Measurements from ENCODE around the gene TIMM22. TPM values are rescaled to one million over a fixed set of nuclear protein-coding genes. Genes with fewer than 3 reads are reported as not detected.
A peak's percentile ranks its signal among the peaks of the same experiment; 100 is the strongest.

The TIMM22 gene
- total and polyA plus RNA-seq, 2 of the 4 experiments (the other 2 are of a cell fraction) = 12.7 to 12.9 TPM

DNA sequence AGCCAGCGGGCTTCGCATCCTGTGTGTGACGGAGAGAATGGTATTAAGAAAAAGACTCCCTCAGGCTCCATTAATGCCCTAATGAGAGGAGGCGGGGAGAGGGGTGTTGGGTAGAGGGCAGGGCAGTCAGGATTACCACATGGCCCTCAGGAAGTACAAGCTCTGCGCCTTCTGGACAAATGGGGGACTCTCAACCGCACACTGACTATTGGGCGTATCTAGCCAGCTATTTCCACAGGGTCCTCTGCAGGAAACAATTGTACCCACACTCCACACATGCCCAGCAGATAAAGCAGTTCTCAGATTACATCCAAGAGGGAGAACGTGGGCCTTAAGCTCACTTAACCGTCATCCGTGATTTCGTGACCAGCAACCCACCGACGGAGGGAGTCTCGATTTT is 32.1 kb upstream of the TIMM22 start:
- Histone ChIP-seq H3K36me3 (ENCODE audit: control insufficient read depth, insufficient read depth, low read length) (peaks cover 10% of the 10 kb centered on the region; the same call in 1 of the 2 replicates), H3K4me3 (ENCODE audit: insufficient read depth, low read depth, low read length) (no peak overlapping the region), H3K4me2 (ENCODE audit: low read depth, low read length) (peak overlapping the region; percentile 48), H2AK9ac (replicated peaks; ENCODE audit: low read depth, low read length, poor library complexity) (no peak overlapping the region), H3K56ac (ENCODE audit: extremely low read depth, insufficient read depth, low read length) (no peak overlapping the region; the same call in 1 of the 2 replicates), H4K20me1 (ENCODE audit: insufficient read depth, low read length) (peaks cover 89% of the 10 kb centered on the region), H3K14ac (replicated peaks; ENCODE audit: low read depth, low read length) (peak overlapping the region; percentile 8), H3K4me1 (ENCODE audit: control insufficient read depth, insufficient read depth, low read length) (peaks cover 21% of the 10 kb centered on the region), H4K8ac (ENCODE audit: low read depth in 2 of 2, low read length in 2 of 2) (peak overlapping the region in 1 of 2 experiments; percentile 48; a peak in 1 of 4 replicates), H4K91ac (ENCODE audit: insufficient read depth, low read depth, low read length) (no peak overlapping the region), H2AK5ac (ENCODE audit: low read depth, low read length) (peak overlapping the region; percentile 54), H2BK120ac (ENCODE audit: low read depth, low read length) (0 out of 2 replicates have a peak overlapping the region, but pooled peaks have one; percentile 2), H3K9me3 (ENCODE audit: control insufficient read depth, insufficient read depth, low read length) (no peaks in the 10 kb centered on the region), H3K18ac (ENCODE audit: low read depth, low read length) (no peak overlapping the region), H3K27ac (ENCODE audit: insufficient read depth, low read length) (peak overlapping the region; percentile 24; the same call in 1 of the 2 replicates), H3K27me3 (ENCODE audit: control insufficient read depth, insufficient read depth, low read length) (no peaks in the 10 kb centered on the region), H4K5ac (ENCODE audit: low read depth, low read length) (no peak overlapping the region; the same call in 1 of the 2 replicates), H3K9me1 (ENCODE audit: insufficient read depth, low read length) (peaks cover 9% of the 10 kb centered on the region; the same call in 1 of the 2 replicates), H3K4ac (ENCODE audit: low read depth, low read length) (peak overlapping the region; percentile 1; the same call in 1 of the 2 replicates), H2BK20ac (ENCODE audit: low read depth, low read length) (0 out of 2 replicates have a peak overlapping the region, but pooled peaks have one; percentile 6), H2BK5ac (ENCODE audit: low read depth, low read length, poor library complexity, severe bottlenecking) (no peak overlapping the region), H2AFZ (replicated peaks; ENCODE audit: low read length, poor library complexity) (peak overlapping the region; percentile 45), H3K23ac (ENCODE audit: low read depth, low read length) (peak overlapping the region; percentile 28; the same call in 1 of the 2 replicates), H2BK15ac (ENCODE audit: low read depth, low read length) (no peak overlapping the region), H3K79me1 (ENCODE audit: low read depth in 1 of 2, low read length in 2 of 2) (peaks cover 30 to 84% of the 10 kb centered on the region in 2 experiments), H3K9ac (ENCODE audit: low read depth, low read length) (no peak overlapping the region)
- no CpG with 5 or more reads among the region's 14 CpGs for WGBS, 2 experiments (ENCODE audit: extremely low coverage in 2 of 2, insufficient read length in 1 of 2)
- no peak for TF ChIP-seq RFX5 (IDR thresholded peaks at IDR 0.05; ENCODE audit: low read depth, low read length)
- TF ChIP-seq, protein P1, sequence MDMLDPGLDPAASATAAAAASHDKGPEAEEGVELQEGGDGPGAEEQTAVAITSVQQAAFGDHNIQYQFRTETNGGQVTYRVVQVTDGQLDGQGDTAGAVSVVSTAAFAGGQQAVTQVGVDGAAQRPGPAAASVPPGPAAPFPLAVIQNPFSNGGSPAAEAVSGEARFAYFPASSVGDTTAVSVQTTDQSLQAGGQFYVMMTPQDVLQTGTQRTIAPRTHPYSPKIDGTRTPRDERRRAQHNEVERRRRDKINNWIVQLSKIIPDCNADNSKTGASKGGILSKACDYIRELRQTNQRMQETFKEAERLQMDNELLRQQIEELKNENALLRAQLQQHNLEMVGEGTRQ (IDR thresholded peaks at IDR 0.05; ENCODE audit: low read depth, low read length) = no peak
- TF ChIP-seq FOS (IDR thresholded peaks at IDR 0.05; ENCODE audit: low read depth, low read length) = no peak
- no peak for TF ChIP-seq CHD1 (IDR thresholded peaks at IDR 0.05; ENCODE audit: low read depth, low read length)
- TF ChIP-seq MXI1 (IDR thresholded peaks at IDR 0.05; ENCODE audit: borderline replicate concordance, low read depth, low read length) = no peak
- TF ChIP-seq MAZ (IDR thresholded peaks at IDR 0.05; ENCODE audit: borderline replicate concordance, low read depth, low read length) = no peak
- TF ChIP-seq BHLHE40 (IDR thresholded peaks at IDR 0.05; ENCODE audit: low read depth, low read length) = no peak
- TF ChIP-seq SMC3 (IDR thresholded peaks at IDR 0.05; ENCODE audit: low read depth, low read length) = no peak
- TF ChIP-seq, protein P2, sequence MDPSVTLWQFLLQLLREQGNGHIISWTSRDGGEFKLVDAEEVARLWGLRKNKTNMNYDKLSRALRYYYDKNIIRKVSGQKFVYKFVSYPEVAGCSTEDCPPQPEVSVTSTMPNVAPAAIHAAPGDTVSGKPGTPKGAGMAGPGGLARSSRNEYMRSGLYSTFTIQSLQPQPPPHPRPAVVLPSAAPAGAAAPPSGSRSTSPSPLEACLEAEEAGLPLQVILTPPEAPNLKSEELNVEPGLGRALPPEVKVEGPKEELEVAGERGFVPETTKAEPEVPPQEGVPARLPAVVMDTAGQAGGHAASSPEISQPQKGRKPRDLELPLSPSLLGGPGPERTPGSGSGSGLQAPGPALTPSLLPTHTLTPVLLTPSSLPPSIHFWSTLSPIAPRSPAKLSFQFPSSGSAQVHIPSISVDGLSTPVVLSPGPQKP (IDR thresholded peaks at IDR 0.05; ENCODE audit: borderline replicate concordance, low read depth, low read length) = no peak
- no peak for TF ChIP-seq RCOR1 (IDR thresholded peaks at IDR 0.05; ENCODE audit: insufficient replicate concordance, low read length)
- TF ChIP-seq POLR2A (IDR thresholded peaks at IDR 0.05; ENCODE audit: low read depth, low read length) = no peak
- TF ChIP-seq RAD21 (IDR thresholded peaks at IDR 0.05; ENCODE audit: low read length) = no peak
- TF ChIP-seq NFE2L2 (IDR thresholded peaks at IDR 0.05; ENCODE audit: low read depth, low read length) = no peak
- DNase-seq (no peak), ATAC-seq (ENCODE audit: low read depth) (peak; percentile 35)
- no TSS peak for BruUV-seq (replicated peaks)
- POLR2A ChIA-PET (ENCODE audit: unreplicated experiment) = no interaction called here
- intact Hi-C loops (cut with micrococcal nuclease) = no loop called here
- CTCF ChIA-PET = no interaction called here
- in situ Hi-C loops (cut with MboI; ENCODE audit: low sequenced_read_pairs) = no loop called here
- dilution Hi-C loops (cut with HindIII; ENCODE audit: low sequenced_read_pairs, unreplicated experiment) = no loop called here
